ENCODE results near the gene RNASEH2B. TPM values are rescaled to one million over a fixed set of nuclear protein-coding genes. Genes with fewer than 3 reads are reported as not detected.

The RNASEH2B gene
- 60.2 and 61.2 TPM in 2 replicates for total RNA-seq (2022)
- Bru-seq, nascent RNA = percentile 81 among the genes with signal in this experiment
- percentile 78 among the genes with signal in this experiment for BruChase-seq, experiment 1, labeled RNA remaining after a 2-hour chase
- BruChase-seq, experiment 2, labeled RNA remaining after a 6-hour chase = percentile 67 among the genes with signal in this experiment
- long read RNA-seq, full-length matches to known transcripts = 92 of 112 reads
- long read RNA-seq, partial matches to known transcripts = 5 of 112 reads
- long read RNA-seq, other reads (novel, unspliced or antisense) = 15 of 112 reads

- H3K27ac Mint-ChIP-seq (ENCODE audit: unreplicated experiment) = peak within 1 kb of the TSS; percentile 82
- H3K4me3 Mint-ChIP-seq (ENCODE audit: unreplicated experiment) = peak within 1 kb of the TSS; percentile 82
- peak; percentile 85 to 91 for DNase-seq
- H3K9me3 ChIP-seq = no peaks in the 10 kb centered on the region
- H3K4me1 Mint-ChIP-seq (ENCODE audit: low read depth, unreplicated experiment) = peaks cover 19% of the 10 kb centered on the region
- H3K36me3 Mint-ChIP-seq (ENCODE audit: insufficient read depth, unreplicated experiment) = no peaks in the 10 kb centered on the region
- H3K36me3 ChIP-seq (ENCODE audit: control insufficient read depth, insufficient read depth, low read length) = no peaks in the 10 kb centered on the region
- ChIA-PET POLR2A (interaction anchor here (0.6 to 0.7 kb wide), 2 partner anchors 17 to 785 kb away, joined by 3 read pairs; no protein-coding TSS in a partner anchor), CTCF (no interaction called here)
- H3K9me3 Mint-ChIP-seq (ENCODE audit: unreplicated experiment) = no peaks in the 10 kb centered on the region
- H3K27me3 Mint-ChIP-seq (ENCODE audit: insufficient read depth, unreplicated experiment) = no peaks in the 10 kb centered on the region
- intact Hi-C loops (cut with micrococcal nuclease; ENCODE audit: unreplicated experiment) = loop anchor here (5.0 to 10.0 kb wide), 2 partner anchors 378 to 525 kb away; no protein-coding TSS in a partner anchor
- no TSS peak for BruUV-seq (replicated peaks)
- no peaks in the 10 kb centered on the region for H3K27me3 ChIP-seq (replicated peaks; ENCODE audit: control insufficient read depth, insufficient read depth, low read length)
- H3K4me3 ChIP-seq (ENCODE audit: low read depth, low read length) = peak within 1 kb of the TSS; percentile 94
- H3K4me1 ChIP-seq = peaks cover 13% of the 10 kb centered on the region
- TF ChIP-seq CTCF (IDR thresholded peaks at IDR 0.05; ENCODE audit: insufficient read depth in 1 of 2, low read depth in 1 of 2, low read length in 1 of 2, severe bottlenecking in 1 of 2, unreplicated experiment in 1 of 2) = no peak
Measured at GRCh38 chr13:50909605-50910484, at the start of gene RNASEH2B. Gene RNASEH2B (plus strand): TSS chr13:50909791. CDS start chr13:50910077, 286 bp downstream.

- Mint-ChIP-seq H3K27ac (ENCODE audit: unreplicated experiment) (no peak overlapping the region), H3K36me3 (ENCODE audit: insufficient read depth, unreplicated experiment) (no peaks in the 10 kb centered on the region), H3K4me3 (ENCODE audit: unreplicated experiment) (no peak overlapping the region), H3K4me1 (ENCODE audit: low read depth, unreplicated experiment) (no peaks in the 10 kb centered on the region), H3K9me3 (ENCODE audit: unreplicated experiment) (no peaks in the 10 kb centered on the region), H3K27me3 (ENCODE audit: insufficient read depth, unreplicated experiment) (peaks cover 11% of the 10 kb centered on the region)
- intact Hi-C loops (cut with micrococcal nuclease; ENCODE audit: unreplicated experiment) = no loop called here
- DNase-seq = no peak
- Histone ChIP-seq H3K9me3 (no peaks in the 10 kb centered on the region), H3K36me3 (ENCODE audit: control insufficient read depth, insufficient read depth, low read length) (no peaks in the 10 kb centered on the region), H3K4me1 (no peaks in the 10 kb centered on the region), H3K4me3 (ENCODE audit: low read depth, low read length) (no peak overlapping the region), H3K27me3 (replicated peaks; ENCODE audit: control insufficient read depth, insufficient read depth, low read length) (no peaks in the 10 kb centered on the region)
- ChIA-PET CTCF (no interaction called here), POLR2A (no interaction called here)
- BruUV-seq (replicated peaks) = no TSS peak
- TF ChIP-seq CTCF (IDR thresholded peaks at IDR 0.05; ENCODE audit: insufficient read depth in 1 of 2, low read depth in 1 of 2, low read length in 1 of 2, severe bottlenecking in 1 of 2, unreplicated experiment in 1 of 2) = no peak
Measured at GRCh38 chr13:50864492-50864891, 45.1 kb upstream of the RNASEH2B start.

GRCh38 chr13:50866817-50867636, 42.6 kb upstream of the RNASEH2B start:
- POLR2A ChIA-PET = no interaction called here
- Mint-ChIP-seq H3K36me3 (ENCODE audit: insufficient read depth, unreplicated experiment) (no peaks in the 10 kb centered on the region), H3K27ac (ENCODE audit: unreplicated experiment) (no peak overlapping the region)

More at GRCh38 chr13:50866817-50867636, 42.6 kb upstream of the RNASEH2B start:
- H3K27me3 ChIP-seq (replicated peaks; ENCODE audit: control insufficient read depth, insufficient read depth, low read length) = no peaks in the 10 kb centered on the region
- no peak for DNase-seq
- no peak overlapping the region for H3K4me3 Mint-ChIP-seq (ENCODE audit: unreplicated experiment)
- BruUV-seq (replicated peaks) = no TSS peak
- no peak for TF ChIP-seq CTCF (IDR thresholded peaks at IDR 0.05; ENCODE audit: insufficient read depth in 1 of 2, low read depth in 1 of 2, low read length in 1 of 2, severe bottlenecking in 1 of 2, unreplicated experiment in 1 of 2)
- intact Hi-C loops (cut with micrococcal nuclease; ENCODE audit: unreplicated experiment) = no loop called here
- no peaks in the 10 kb centered on the region for H3K4me1 Mint-ChIP-seq (ENCODE audit: low read depth, unreplicated experiment)
- no peak overlapping the region for H3K4me3 ChIP-seq (ENCODE audit: low read depth, low read length)
- no peaks in the 10 kb centered on the region for H3K9me3 Mint-ChIP-seq (ENCODE audit: unreplicated experiment)
- no peaks in the 10 kb centered on the region for H3K9me3 ChIP-seq
- no peaks in the 10 kb centered on the region for H3K36me3 ChIP-seq (ENCODE audit: control insufficient read depth, insufficient read depth, low read length)
- peaks cover 11% of the 10 kb centered on the region for H3K27me3 Mint-ChIP-seq (ENCODE audit: insufficient read depth, unreplicated experiment)
- H3K4me1 ChIP-seq = no peaks in the 10 kb centered on the region
- CTCF ChIA-PET = interaction anchor here (0.6 kb wide), 1 partner anchor 11 kb away, joined by 3 read pairs; no protein-coding TSS in a partner anchor

Data from Caco-2 (cell line).